ENCODE data around the gene UNC13C. TPM values are rescaled to one million over a fixed set of nuclear protein-coding genes. Genes with fewer than 3 reads are reported as not detected.

Gene UNC13C
- total and polyA plus RNA-seq, 2 of the 13 experiments (the other 11 are each of a cell fraction or from before 2014, with no cell fraction given): 0.04 TPM; not detected in 1

DNA sequence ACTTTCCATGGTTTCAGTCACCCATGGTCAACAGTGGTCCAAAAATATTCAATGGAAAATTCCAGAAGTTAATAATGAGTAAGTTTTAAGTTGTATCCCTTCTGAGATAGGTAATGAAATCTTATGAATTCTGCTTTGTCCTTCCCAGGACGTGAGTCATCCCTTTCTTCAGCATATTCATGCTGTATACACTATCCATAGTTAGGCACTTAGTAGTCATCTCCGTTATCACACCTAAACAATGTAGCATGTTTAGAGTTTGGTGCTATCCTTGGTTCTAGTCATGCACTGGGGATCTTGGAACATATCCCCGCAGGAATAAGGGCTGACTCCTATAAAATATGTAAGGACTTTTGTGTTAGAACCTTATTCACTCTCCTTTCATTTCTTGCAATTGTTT is 153.2 kb downstream of the UNC13C start (continued):
- TF ChIP-seq, protein P1, sequence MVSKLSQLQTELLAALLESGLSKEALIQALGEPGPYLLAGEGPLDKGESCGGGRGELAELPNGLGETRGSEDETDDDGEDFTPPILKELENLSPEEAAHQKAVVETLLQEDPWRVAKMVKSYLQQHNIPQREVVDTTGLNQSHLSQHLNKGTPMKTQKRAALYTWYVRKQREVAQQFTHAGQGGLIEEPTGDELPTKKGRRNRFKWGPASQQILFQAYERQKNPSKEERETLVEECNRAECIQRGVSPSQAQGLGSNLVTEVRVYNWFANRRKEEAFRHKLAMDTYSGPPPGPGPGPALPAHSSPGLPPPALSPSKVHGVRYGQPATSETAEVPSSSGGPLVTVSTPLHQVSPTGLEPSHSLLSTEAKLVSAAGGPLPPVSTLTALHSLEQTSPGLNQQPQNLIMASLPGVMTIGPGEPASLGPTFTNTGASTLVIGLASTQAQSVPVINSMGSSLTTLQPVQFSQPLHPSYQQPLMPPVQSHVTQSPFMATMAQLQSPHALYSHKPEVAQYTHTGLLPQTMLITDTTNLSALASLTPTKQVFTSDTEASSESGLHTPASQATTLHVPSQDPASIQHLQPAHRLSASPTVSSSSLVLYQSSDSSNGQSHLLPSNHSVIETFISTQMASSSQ (IDR thresholded peaks at IDR 0.05; ENCODE audit: low read depth): no peak
- TF ChIP-seq, protein P1 (CRISPR knock-in tag; IDR thresholded peaks at IDR 0.05; ENCODE audit: borderline replicate concordance): no peak
- TF ChIP-seq ZNF180 (CRISPR knock-in tag; IDR thresholded peaks at IDR 0.05; ENCODE audit: borderline replicate concordance, low read depth) (no peak), PRDM10 (CRISPR knock-in tag; IDR thresholded peaks at IDR 0.05; ENCODE audit: low read depth) (no peak), KLF12 (CRISPR knock-in tag; IDR thresholded peaks at IDR 0.05; ENCODE audit: borderline replicate concordance) (no peak), ZNF430 (CRISPR knock-in tag; IDR thresholded peaks at IDR 0.05) (no peak)
